Esophagus squamous epithelium (tissue), 5 donors: Measurements from ENCODE around the gene HSD11B2. TPM values are rescaled to one million over a fixed set of nuclear protein-coding genes. Genes with fewer than 3 reads are reported as not detected.

Experiments used
- DNase-seq: peaks from one replicate; lab custom pipeline; 2025; lab: John Stamatoyannopoulos, UW
- H3K27ac ChIP-seq, 4 donors: fragments of 200-600 bp; sonication (generic); one replicate each; pipeline ENCODE4 v1.5.1; 2016 to 2019; ENCODE audit warnings: mild to moderate bottlenecking in 1 of 4
- H3K27me3 ChIP-seq, 4 donors: fragments of 200-600 bp; sonication (generic); 1 replicate in 3 of 4; 2 replicates in 1 of 4; pipeline versions ENCODE4 v1.5.1 to v1.6.0; 2017 to 2021; ENCODE audit warnings: antibody characterized with exemption in 1 of 4
- H3K36me3 ChIP-seq, 3 donors: fragments of 200-600 bp; sonication (generic); one replicate each; pipeline ENCODE4 v1.5.1; 2016 to 2019
- H3K4me1 ChIP-seq, 3 donors: fragments of 200-600 bp; sonication (generic); one replicate each; pipeline ENCODE4 v1.5.1; 2017 to 2019
- H3K4me3 ChIP-seq, 4 donors: fragments of 200-600 bp; sonication (generic); 1 replicate in 3 of 4; 2 replicates in 1 of 4; pipeline ENCODE4 v1.5.1; 2016 to 2019; ENCODE audit warnings: mild to moderate bottlenecking in 2 of 4, moderate library complexity in 1 of 4
- H3K9me3 ChIP-seq, 3 donors: fragments of 200-600 bp; sonication (generic); one replicate each; pipeline ENCODE4 v1.5.1; 2016 to 2019
- CTCF ChIP-seq, 6 experiments: fragments of 450-650 bp in 4 of 6; fragments of 200-600 bp in 2 of 6; sonication (generic) in 2 of 6; IDR thresholded peaks; one replicate each; pipeline ENCODE4 v1.5.1; 2016 to 2019; ENCODE audit warnings: antibody characterized with exemption in 6 of 6, mild to moderate bottlenecking in 4 of 6, moderate library complexity in 4 of 6
- POLR2A ChIP-seq, 4 donors: fragments of 450-650 bp; IDR thresholded peaks; one replicate each; pipeline ENCODE4 v1.6.1; 2017; ENCODE audit warnings: antibody characterized with exemption in 4 of 4, mild to moderate bottlenecking in 4 of 4, moderate library complexity in 3 of 4
- WGBS, 2 donors: methylation state at CpG; one replicate each; pipeline ENCODE4 v1.1.5; 2018; 5-methylcytosine and 5-hydroxymethylcytosine counted together
- intact Hi-C: fragments of 100-400 bp; cut with DNase I; formaldehyde crosslinking; loops from one replicate; pipeline ENCODE4 v1.15.0; 2022
- total RNA-seq, 4 donors: library from RNA; depleted of rRNA; stranded (reverse); fragments of >200 nt; gene quantifications; one replicate each; pipeline ENCODE4 v1.1.0, GENCODE V29; 2016
- donor health status: DM: yes; HTN: yes; CAD: no.

HSD11B2 gene
- total RNA-seq, 4 donors from 2014 or later: 2.1 to 13.0 (median 6.7) TPM

- Histone ChIP-seq H3K36me3 (peaks cover 9 to 98% (median 27%) of the 10 kb centered on the region in 3 donors), H3K27ac (no peak overlapping the region), H3K9me3 (no peaks in the 10 kb centered on the region), H3K4me1 (peaks cover 13 to 87% (median 53%) of the 10 kb centered on the region in 3 donors), H3K27me3 (no peaks in the 10 kb centered on the region), H3K4me3 (no peak overlapping the region)
- WGBS, 2 donors: 91 to 100% methylated on average over 4 to 5 of the region's 5 CpGs
- intact Hi-C loops: no loop called here
- no peak for TF ChIP-seq POLR2A (IDR thresholded peaks at IDR 0.05)
- TF ChIP-seq CTCF (IDR thresholded peaks at IDR 0.05): no peak
- no peak for DNase-seq
Observed at GRCh38 chr16:67448580-67448979, 17.7 kb downstream of the HSD11B2 start.

GRCh38 chr16:67449336-67449735 is 18.4 kb downstream of the HSD11B2 start:
- H3K4me3 ChIP-seq: no peak overlapping the region
- no peak for DNase-seq
- peaks cover 13 to 79% (median 48%) of the 10 kb centered on the region in 3 donors for H3K4me1 ChIP-seq
- H3K36me3 ChIP-seq: peaks cover 4 to 94% (median 27%) of the 10 kb centered on the region in 3 donors
- no peaks in the 10 kb centered on the region for H3K27me3 ChIP-seq
- H3K27ac ChIP-seq: no peak overlapping the region
- intact Hi-C loops: no loop called here
- 58 to 100% methylated on average over 1 to 2 of the region's 2 CpGs for WGBS, 2 donors
- TF ChIP-seq CTCF (IDR thresholded peaks at IDR 0.05) (no peak), POLR2A (IDR thresholded peaks at IDR 0.05) (no peak)
- H3K9me3 ChIP-seq: no peaks in the 10 kb centered on the region

- peaks cover under 1 to 90% (median 27%) of the 10 kb centered on the region in 3 donors for H3K36me3 ChIP-seq
- peak overlapping the region in 1 of 4 donors; percentile 23 for H3K27ac ChIP-seq
- H3K9me3 ChIP-seq: no peaks in the 10 kb centered on the region
- H3K4me1 ChIP-seq: peaks cover 13 to 75% (median 46%) of the 10 kb centered on the region in 3 donors
- WGBS, 2 donors: 60 to 100% methylated on average over 1 to 2 of the region's 3 CpGs
- intact Hi-C loops: no loop called here
- DNase-seq: no peak
- H3K4me3 ChIP-seq: no peak overlapping the region
- TF ChIP-seq POLR2A (IDR thresholded peaks at IDR 0.05) (no peak), CTCF (IDR thresholded peaks at IDR 0.05) (no peak)
- H3K27me3 ChIP-seq: no peaks in the 10 kb centered on the region
Observed at GRCh38 chr16:67449739-67450138, 18.8 kb downstream of the HSD11B2 start.

GRCh38 chr16:67451061-67451703 is 20.3 kb downstream of the HSD11B2 start:
- peak overlapping the region in 3 of 4 donors; percentile 29 to 70 (median 36) for H3K27ac ChIP-seq
- H3K9me3 ChIP-seq: no peaks in the 10 kb centered on the region
- WGBS, 2 donors: 80 to 94% methylated on average over 12 of the region's 12 CpGs
- no peaks in the 10 kb centered on the region for H3K27me3 ChIP-seq
- no peak for TF ChIP-seq POLR2A (IDR thresholded peaks at IDR 0.05)
- no peak for TF ChIP-seq CTCF (IDR thresholded peaks at IDR 0.05)
- intact Hi-C loops: no loop called here
- H3K4me1 ChIP-seq: peaks cover 11 to 70% (median 35%) of the 10 kb centered on the region in 3 donors
- no peak overlapping the region for H3K4me3 ChIP-seq
- peaks cover 0 to 77% (median 27%) of the 10 kb centered on the region in 3 donors for H3K36me3 ChIP-seq
- DNase-seq: no peak

- no peaks in the 10 kb centered on the region for H3K9me3 ChIP-seq
- peaks cover 9 to 70% (median 35%) of the 10 kb centered on the region in 3 donors for H3K4me1 ChIP-seq
- no peaks in the 10 kb centered on the region for H3K27me3 ChIP-seq
- TF ChIP-seq POLR2A (IDR thresholded peaks at IDR 0.05) (no peak), CTCF (IDR thresholded peaks at IDR 0.05) (no peak)
- DNase-seq: no peak
- peaks cover 0 to 71% (median 24%) of the 10 kb centered on the region in 3 donors for H3K36me3 ChIP-seq
- peak overlapping the region in 3 of 4 donors; percentile 29 to 70 (median 36) for H3K27ac ChIP-seq
- intact Hi-C loops: no loop called here
- no peak overlapping the region for H3K4me3 ChIP-seq
- WGBS, 2 donors: 57% methylated on average over 1 of the region's 2 CpGs; no CpG with 5 or more reads in 1 of the 2 donors
Observed at GRCh38 chr16:67451704-67452435, 20.9 kb downstream of the HSD11B2 start.
